ENCODE measurements around the gene SPOCK1. TPM values are rescaled to one million over a fixed set of nuclear protein-coding genes. Genes with fewer than 3 reads are reported as not detected.

The SPOCK1 gene
- total and polyA plus RNA-seq, 10 donors = 0.50 to 17.0 (median 6.6) TPM

DNA sequence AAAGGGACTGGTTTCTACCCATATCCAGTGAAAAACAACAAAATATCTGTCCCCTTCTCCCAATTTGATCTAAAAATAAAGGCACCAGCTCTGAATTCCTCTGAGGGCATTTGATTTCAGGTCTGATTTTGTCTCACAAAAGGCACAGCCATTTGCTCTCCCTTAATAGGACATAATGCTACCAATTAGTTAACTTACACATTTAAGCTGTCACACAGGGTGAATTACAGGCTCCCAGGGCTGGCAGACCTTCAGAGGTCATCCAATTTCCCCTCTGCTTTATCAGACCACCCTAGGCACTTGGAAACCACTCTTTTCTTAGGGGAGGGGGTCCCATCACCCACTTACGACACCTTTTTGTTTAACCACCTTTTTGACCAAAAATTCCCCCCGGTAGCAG lies 319.9 kb downstream of the SPOCK1 start:
- no peak for DNase-seq
- TF ChIP-seq POLR2A (IDR thresholded peaks at IDR 0.05) = no peak
- TF ChIP-seq, protein P1, sequence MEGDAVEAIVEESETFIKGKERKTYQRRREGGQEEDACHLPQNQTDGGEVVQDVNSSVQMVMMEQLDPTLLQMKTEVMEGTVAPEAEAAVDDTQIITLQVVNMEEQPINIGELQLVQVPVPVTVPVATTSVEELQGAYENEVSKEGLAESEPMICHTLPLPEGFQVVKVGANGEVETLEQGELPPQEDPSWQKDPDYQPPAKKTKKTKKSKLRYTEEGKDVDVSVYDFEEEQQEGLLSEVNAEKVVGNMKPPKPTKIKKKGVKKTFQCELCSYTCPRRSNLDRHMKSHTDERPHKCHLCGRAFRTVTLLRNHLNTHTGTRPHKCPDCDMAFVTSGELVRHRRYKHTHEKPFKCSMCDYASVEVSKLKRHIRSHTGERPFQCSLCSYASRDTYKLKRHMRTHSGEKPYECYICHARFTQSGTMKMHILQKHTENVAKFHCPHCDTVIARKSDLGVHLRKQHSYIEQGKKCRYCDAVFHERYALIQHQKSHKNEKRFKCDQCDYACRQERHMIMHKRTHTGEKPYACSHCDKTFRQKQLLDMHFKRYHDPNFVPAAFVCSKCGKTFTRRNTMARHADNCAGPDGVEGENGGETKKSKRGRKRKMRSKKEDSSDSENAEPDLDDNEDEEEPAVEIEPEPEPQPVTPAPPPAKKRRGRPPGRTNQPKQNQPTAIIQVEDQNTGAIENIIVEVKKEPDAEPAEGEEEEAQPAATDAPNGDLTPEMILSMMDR (IDR thresholded peaks at IDR 0.05 in 8 of 11, conservative IDR thresholded peaks at IDR 0.05 in 3 of 11) = no peak
- TF ChIP-seq POLR2AphosphoS5 (IDR thresholded peaks at IDR 0.05) = no peak

DNA sequence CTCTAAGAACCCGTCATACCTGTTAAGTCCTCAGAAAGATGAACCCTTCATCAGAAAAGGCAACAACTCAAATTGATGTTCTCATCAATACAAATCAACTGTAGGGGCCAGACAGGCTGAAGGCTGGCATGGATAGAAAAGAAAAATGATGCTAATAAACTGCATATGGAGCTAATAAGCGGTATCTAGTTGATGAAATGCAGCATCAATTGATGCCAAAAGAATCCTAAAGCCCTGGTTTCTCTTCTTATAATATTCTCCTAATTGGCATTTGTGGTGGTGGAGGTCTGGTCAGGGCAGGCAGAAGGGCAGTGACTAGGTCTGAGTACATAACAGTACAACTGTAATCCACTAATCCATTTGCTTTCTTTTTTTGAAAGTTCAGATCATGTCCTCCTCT lies 322.5 kb downstream of the SPOCK1 start:
- 70 to 89% (median 85%) methylated on average over 2 of the region's 2 CpGs for WGBS, 5 donors
- Histone ChIP-seq H3K4me3 (no peak overlapping the region), H3K36me3 (no peaks in the 10 kb centered on the region), H3K27ac (no peak overlapping the region), H3K9me3 (no peaks in the 10 kb centered on the region), H3K27me3 (replicated peaks in 1 of 7) (no peaks in the 10 kb centered on the region), H3K4me1 (no peaks in the 10 kb centered on the region)
- TF ChIP-seq, protein P1 (IDR thresholded peaks at IDR 0.05 in 8 of 11, conservative IDR thresholded peaks at IDR 0.05 in 3 of 11) = no peak
- TF ChIP-seq POLR2AphosphoS5 (IDR thresholded peaks at IDR 0.05) = no peak
- no peak for TF ChIP-seq POLR2A (IDR thresholded peaks at IDR 0.05)
- intact Hi-C loops (cut with DNase I; ENCODE audit: low total_unique reads) = no loop called here
- no peak for DNase-seq

More for the DNA sequence above, 319.9 kb downstream of the SPOCK1 start:
- 64 to 75% (median 72%) methylated on average over 2 of the region's 2 CpGs for WGBS, 5 donors
- no peak overlapping the region for H3K4me3 ChIP-seq
- no peaks in the 10 kb centered on the region for H3K9me3 ChIP-seq
- no peak overlapping the region for H3K27ac ChIP-seq
- intact Hi-C loops (cut with DNase I; ENCODE audit: low total_unique reads) = no loop called here
- no peaks in the 10 kb centered on the region for H3K4me1 ChIP-seq
- H3K36me3 ChIP-seq = no peaks in the 10 kb centered on the region
- no peaks in the 10 kb centered on the region for H3K27me3 ChIP-seq (replicated peaks in 1 of 7)

DNA sequence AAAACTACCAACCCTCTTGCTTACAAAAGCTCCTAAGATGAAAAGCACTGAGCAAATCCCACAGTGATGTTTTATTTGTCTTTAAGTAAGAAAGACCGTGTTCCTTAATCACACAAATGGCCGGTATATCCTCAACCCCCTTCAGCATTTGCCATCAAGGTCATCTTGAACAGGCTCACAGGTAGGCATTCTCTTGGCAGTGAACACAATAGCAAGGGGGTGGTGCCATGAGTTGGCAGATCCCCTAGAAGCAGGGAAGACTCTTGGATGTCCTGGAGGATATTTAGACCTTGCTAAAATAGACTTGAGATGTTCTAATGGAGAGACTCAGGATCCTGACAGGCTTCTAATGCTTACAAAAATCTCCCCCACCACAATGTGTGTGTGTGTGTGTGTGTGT lies 323.0 kb downstream of the SPOCK1 start:
- Histone ChIP-seq H3K4me1 (no peaks in the 10 kb centered on the region), H3K9me3 (no peaks in the 10 kb centered on the region), H3K4me3 (no peak overlapping the region), H3K27me3 (replicated peaks in 1 of 7) (no peaks in the 10 kb centered on the region), H3K27ac (no peak overlapping the region), H3K36me3 (no peaks in the 10 kb centered on the region)
- WGBS, 5 donors = 82 to 90% (median 85%) methylated on average over 2 of the region's 2 CpGs
- DNase-seq = no peak
- intact Hi-C loops (cut with DNase I; ENCODE audit: low total_unique reads) = no loop called here
- TF ChIP-seq POLR2A (IDR thresholded peaks at IDR 0.05) (no peak), POLR2AphosphoS5 (IDR thresholded peaks at IDR 0.05) (no peak)
- TF ChIP-seq, protein P1 (IDR thresholded peaks at IDR 0.05 in 8 of 11, conservative IDR thresholded peaks at IDR 0.05 in 3 of 11) = no peak

DNA sequence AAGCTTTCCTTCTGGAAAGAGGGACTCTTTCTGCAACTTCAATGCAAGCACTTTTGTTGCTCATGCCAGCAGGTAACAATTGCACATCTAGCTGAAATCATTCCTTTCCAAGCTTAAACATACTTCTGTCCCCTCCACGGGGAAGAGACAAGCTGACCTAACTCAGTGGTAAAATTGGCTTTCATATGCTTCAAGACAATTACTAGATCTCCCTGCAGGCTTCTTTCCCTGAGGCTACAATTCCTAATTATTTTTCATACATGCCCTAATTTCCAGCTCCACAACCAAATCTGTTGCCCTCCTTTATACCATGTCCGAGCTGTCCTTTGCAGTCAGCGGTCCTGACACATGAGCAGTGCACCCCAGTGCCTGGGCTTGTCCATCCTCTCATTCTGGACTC lies 324.9 kb downstream of the SPOCK1 start:
- TF ChIP-seq POLR2AphosphoS5 (IDR thresholded peaks at IDR 0.05) = no peak
- TF ChIP-seq, protein P1 (IDR thresholded peaks at IDR 0.05 in 8 of 11, conservative IDR thresholded peaks at IDR 0.05 in 3 of 11) = no peak
- no peak for TF ChIP-seq POLR2A (IDR thresholded peaks at IDR 0.05)
- DNase-seq = no peak
- Histone ChIP-seq H3K4me3 (no peak overlapping the region), H3K27ac (no peak overlapping the region), H3K36me3 (no peaks in the 10 kb centered on the region), H3K4me1 (no peaks in the 10 kb centered on the region), H3K27me3 (replicated peaks in 1 of 7) (no peaks in the 10 kb centered on the region), H3K9me3 (no peaks in the 10 kb centered on the region)
- intact Hi-C loops (cut with DNase I; ENCODE audit: low total_unique reads) = no loop called here
- WGBS, 5 donors = 62 to 81% (median 70%) methylated on average over 3 of the region's 3 CpGs
